RWPE2 (cell line): ENCODE data around the gene EFNB3.
A peak's percentile ranks its signal among the peaks of the same experiment; 100 is the strongest.

Experiments used
- ATAC-seq: fragments of 200-7000 bp; cut with Tn5 transposase; 3 replicates; pipeline ENCODE4 v1.9.1; 2021; ENCODE audit warnings: low read depth
- DNase-seq: peaks from one replicate; pipeline ENCODE4 v3.0.0-alpha.2; 2020; ENCODE audit warnings: low spot score
- H3K27ac ChIP-seq: fragments of 450-650 bp; 2 replicates; pipeline ENCODE4 v1.5.1; 2017; ENCODE audit warnings: mild to moderate bottlenecking; ENCODE audit not compliant: poor library complexity, severe bottlenecking
- H3K27me3 ChIP-seq: fragments of 250-450 bp; sonication (Bioruptor Pico); 2 replicates; pipeline ENCODE4 v1.5.1; 2021; ENCODE audit warnings: mild to moderate bottlenecking, moderate library complexity; ENCODE audit not compliant: insufficient read depth, poor library complexity, severe bottlenecking
- H3K36me3 ChIP-seq: fragments of 250-450 bp; sonication (Bioruptor Pico); 2 replicates; pipeline ENCODE4 v1.5.1; 2020; ENCODE audit warnings: low read depth, mild to moderate bottlenecking, moderate library complexity
- H3K4me1 ChIP-seq: fragments of 250-450 bp; sonication (Bioruptor Pico); 2 replicates; pipeline ENCODE4 v1.5.1; 2021; ENCODE audit warnings: mild to moderate bottlenecking, moderate library complexity; ENCODE audit not compliant: insufficient read depth, poor library complexity, severe bottlenecking
- H3K4me3 ChIP-seq: fragments of 250-450 bp; sonication (Bioruptor Pico); 2 replicates; pipeline ENCODE4 v1.5.1; 2021; ENCODE audit warnings: mild to moderate bottlenecking, moderate library complexity; ENCODE audit not compliant: severe bottlenecking
- H3K9me3 ChIP-seq: fragments of 250-450 bp; sonication (Bioruptor Pico); 2 replicates; pipeline ENCODE4 v1.5.1; 2021; ENCODE audit warnings: mild to moderate bottlenecking, moderate library complexity; ENCODE audit not compliant: severe bottlenecking
- CTCF ChIP-seq: fragments of 450-650 bp; IDR thresholded peaks from one replicate; pipeline ENCODE4 v1.5.1; 2017; ENCODE audit warnings: mild to moderate bottlenecking, moderate library complexity; ENCODE audit not compliant: poor library complexity, severe bottlenecking

The EFNB3 gene

DNA sequence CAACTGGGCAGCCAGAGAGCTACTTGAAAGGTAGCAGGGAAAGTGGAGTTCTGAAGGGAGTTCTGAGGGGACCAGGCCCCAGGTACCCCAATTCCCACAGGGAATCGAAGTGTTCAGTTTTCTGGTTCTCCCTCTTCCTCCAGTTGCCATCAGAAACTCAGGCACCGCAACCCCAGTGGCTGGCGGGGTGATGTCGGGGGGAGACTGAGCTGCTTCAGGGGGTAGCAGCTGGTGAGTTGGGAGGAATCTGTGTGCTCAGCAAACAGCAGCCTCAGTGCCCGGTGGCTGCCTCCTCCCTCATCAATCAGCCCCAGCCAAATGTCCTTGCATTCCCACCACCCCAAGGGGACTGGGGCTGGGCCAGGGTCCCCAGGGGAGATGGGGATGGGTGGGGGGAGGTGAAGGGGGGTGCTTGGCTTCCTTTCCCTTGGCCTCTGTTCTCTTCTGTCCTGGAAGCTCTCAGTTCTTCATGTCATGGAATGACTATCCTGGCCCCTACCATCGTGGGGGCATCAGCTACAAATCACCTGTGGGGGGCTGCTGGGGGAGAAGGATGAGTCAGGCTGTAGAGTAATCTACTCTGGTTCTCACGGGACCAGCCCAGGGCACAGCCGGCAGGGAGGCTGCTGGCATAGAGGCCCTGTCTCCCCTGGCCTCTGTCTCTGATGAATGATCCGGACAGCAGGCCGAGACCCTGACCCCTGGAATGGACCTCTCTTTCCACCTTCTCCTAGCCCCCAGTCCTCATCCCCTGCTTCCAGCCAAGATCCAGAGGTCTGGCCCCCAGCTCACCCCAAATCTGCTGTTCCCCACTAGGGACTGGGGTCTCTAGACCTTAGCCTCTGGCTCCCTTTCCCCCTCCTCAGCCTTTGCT lies 10.0 kb downstream of the EFNB3 start:
- Histone ChIP-seq H3K4me3 (no peak overlapping the region), H3K4me1 (no peaks in the 10 kb centered on the region), H3K27me3 (no peaks in the 10 kb centered on the region), H3K9me3 (no peaks in the 10 kb centered on the region), H3K36me3 (no peaks in the 10 kb centered on the region), H3K27ac (no peak overlapping the region)
- DNase-seq (no peak), ATAC-seq (no peak)
- TF ChIP-seq CTCF: no peak

DNA sequence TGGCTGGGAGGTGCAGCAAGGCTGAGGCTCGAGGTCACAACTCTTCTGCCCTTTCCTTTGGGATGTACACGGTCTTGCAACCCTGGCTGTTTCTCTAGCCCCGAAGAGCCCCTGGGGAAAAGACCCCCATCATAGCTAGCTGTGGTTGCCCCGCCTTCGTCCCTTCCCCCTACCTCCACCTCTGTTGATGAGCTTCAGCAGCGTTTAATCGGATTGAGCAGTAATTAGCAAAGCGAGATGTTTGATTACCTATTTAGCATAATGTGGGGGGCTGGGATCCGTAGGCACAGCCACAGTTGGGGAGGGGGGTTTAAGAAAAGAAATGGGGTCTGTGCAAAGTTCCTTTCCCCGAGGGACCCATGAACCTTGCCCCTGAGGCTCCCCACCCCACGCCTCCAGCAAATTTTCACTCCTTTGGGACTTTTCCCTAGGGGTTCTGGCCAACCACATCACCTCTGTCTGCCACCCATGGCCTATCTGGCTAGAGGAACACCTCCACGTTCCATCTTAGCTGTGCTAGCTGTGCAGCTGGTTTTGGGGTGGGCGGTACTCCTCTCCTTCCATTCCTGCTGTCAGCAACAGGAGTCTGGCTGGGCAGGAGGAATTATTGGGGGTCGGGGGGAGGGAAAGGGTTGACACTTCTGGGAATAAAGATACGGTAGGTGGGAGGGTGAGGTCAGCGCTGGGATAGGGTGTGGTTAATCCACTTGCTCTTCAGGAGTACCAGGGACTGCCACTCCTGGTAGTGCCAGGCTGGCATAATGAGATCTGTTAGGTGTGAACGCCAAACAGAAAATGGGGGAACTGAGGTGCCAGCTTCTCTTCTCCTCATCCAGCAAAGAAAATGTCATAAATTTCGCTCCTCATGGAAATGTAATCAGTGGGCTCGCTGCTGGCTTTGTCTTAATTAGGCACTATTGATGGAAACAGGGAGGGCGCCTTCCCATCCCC lies 11.2 kb downstream of the EFNB3 start:
- Histone ChIP-seq H3K27ac (peak overlapping the region; percentile 28), H3K4me1 (no peaks in the 10 kb centered on the region), H3K4me3 (peak overlapping the region; percentile 56), H3K27me3 (no peaks in the 10 kb centered on the region), H3K36me3 (no peaks in the 10 kb centered on the region), H3K9me3 (no peaks in the 10 kb centered on the region)
- TF ChIP-seq CTCF: no peak
- ATAC-seq: no peak
- DNase-seq: no peak

GRCh38 chr17:7716901-7717755 lies 12.1 kb downstream of the EFNB3 start, which contains the start of gene DNAH2:
Gene DNAH2, plus strand, starts transcription at chr17:7717744. Its CDS starts 1,991 bp downstream, at chr17:7719735.
- no peaks in the 10 kb centered on the region for H3K27me3 ChIP-seq
- DNase-seq: no peak
- peak; percentile 84 for TF ChIP-seq CTCF
- H3K36me3 ChIP-seq: no peaks in the 10 kb centered on the region
- H3K4me1 ChIP-seq: no peaks in the 10 kb centered on the region
- peak within 1 kb of the TSS; percentile 56 for H3K4me3 ChIP-seq
- peak; percentile 83 for ATAC-seq
- no peaks in the 10 kb centered on the region for H3K9me3 ChIP-seq
- H3K27ac ChIP-seq: peak within 1 kb of the TSS; percentile 28

DNA sequence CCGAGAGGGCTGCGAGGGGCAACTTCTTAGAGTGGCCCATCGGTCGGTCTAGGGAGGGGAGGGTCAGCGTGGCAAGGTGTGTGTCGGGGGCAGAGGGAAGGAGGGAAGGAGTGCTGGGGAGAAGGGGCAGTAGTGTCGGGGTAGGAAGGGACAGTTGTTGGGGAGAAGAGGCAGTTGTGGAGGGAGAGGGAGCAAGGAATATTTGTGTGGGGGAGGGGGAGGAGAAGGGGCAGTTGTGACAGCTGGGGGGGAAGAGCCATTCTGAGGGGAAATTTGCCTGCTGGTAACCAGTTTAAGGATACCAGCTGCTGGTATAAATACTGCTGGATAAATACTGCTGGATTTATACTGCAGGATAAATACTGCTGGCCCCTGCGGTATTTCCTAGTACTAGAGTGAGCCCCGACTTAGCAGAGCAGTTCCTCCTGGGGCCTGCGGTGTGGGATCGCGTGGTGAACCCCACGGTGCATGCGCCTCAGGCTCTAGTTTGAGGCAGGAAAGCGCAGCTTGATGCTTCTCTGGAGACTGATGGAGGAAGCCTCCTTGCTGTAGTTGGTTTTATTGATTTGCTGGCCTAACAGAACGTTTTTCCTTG lies 12.9 kb downstream of the EFNB3 start:
- no peaks in the 10 kb centered on the region for H3K9me3 ChIP-seq

More for the DNA sequence above, 12.9 kb downstream of the EFNB3 start:
- no peaks in the 10 kb centered on the region for H3K36me3 ChIP-seq
- ATAC-seq: peak; percentile 4; the same call in 1 of the 3 replicates
- no peaks in the 10 kb centered on the region for H3K27me3 ChIP-seq
- no peaks in the 10 kb centered on the region for H3K4me1 ChIP-seq
- H3K4me3 ChIP-seq: peak overlapping the region; percentile 56
- TF ChIP-seq CTCF: no peak
- no peak overlapping the region for H3K27ac ChIP-seq
- DNase-seq: no peak
